Upper lobe of left lung (tissue), 6 donors: ENCODE results near the gene MTCL1. TPM values are rescaled to one million over a fixed set of nuclear protein-coding genes. Genes with fewer than 3 reads are reported as not detected.

ENCODE experiments used
- ATAC-seq, 2 donors: fragments of 200-7000 bp; cut with Tn5 transposase; one replicate each; pipeline ENCODE4 v1.9.1; 2022; ENCODE audit warnings: mild to moderate bottlenecking in 2 of 2, moderate library complexity in 2 of 2; ENCODE audit not compliant: low FRiP score in 2 of 2
- DNase-seq, 2 donors: peaks; one replicate each; pipeline ENCODE4 v3.0.0-alpha.2; 2019 to 2020
- H3K27ac ChIP-seq, 4 donors: fragments of 200-600 bp; sonication (generic); one replicate each; pipeline ENCODE4 v1.5.1; 2016 to 2019
- H3K27me3 ChIP-seq, 4 donors: fragments of 200-600 bp; sonication (generic); one replicate each; pipeline ENCODE4 v1.5.1; 2017 to 2019
- H3K36me3 ChIP-seq, 4 donors: fragments of 200-600 bp; sonication (generic); one replicate each; pipeline ENCODE4 v1.5.1; 2016 to 2019
- H3K4me1 ChIP-seq, 4 donors: fragments of 200-600 bp; sonication (generic); one replicate each; pipeline ENCODE4 v1.5.1; 2018 to 2019
- H3K4me3 ChIP-seq, 4 donors: fragments of 200-600 bp; sonication (generic); one replicate each; pipeline ENCODE4 v1.5.1; 2017 to 2019; ENCODE audit warnings: mild to moderate bottlenecking in 2 of 4, moderate library complexity in 1 of 4
- H3K9me3 ChIP-seq, 4 donors: fragments of 200-600 bp; sonication (generic); one replicate each; pipeline ENCODE4 v1.5.1; 2018 to 2019
- CTCF ChIP-seq, 6 experiments: fragments of 450-650 bp in 4 of 6; fragments of 200-600 bp in 2 of 6; sonication (generic) in 2 of 6; IDR thresholded peaks; one replicate each; pipeline ENCODE4 v1.5.1; 2016 to 2019; ENCODE audit warnings: antibody characterized with exemption in 6 of 6
- EP300 ChIP-seq, 4 donors: sonication (generic); formaldehyde crosslinking; IDR thresholded peaks; one replicate each; pipeline ENCODE4 v1.5.1; 2017; ENCODE audit warnings: antibody characterized with exemption in 4 of 4, control low read depth in 2 of 4
- POLR2A ChIP-seq, 4 donors: fragments of 450-650 bp; IDR thresholded peaks; one replicate each; pipeline ENCODE4 v1.5.1; 2016 to 2017; ENCODE audit warnings: antibody characterized with exemption in 4 of 4, mild to moderate bottlenecking in 2 of 4
- POLR2AphosphoS5 ChIP-seq, 2 donors: sonication (generic); formaldehyde crosslinking; IDR thresholded peaks; one replicate each; pipeline ENCODE4 v1.5.1; 2017; ENCODE audit warnings: antibody characterized with exemption in 2 of 2
- WGBS, 2 donors: methylation state at CpG; one replicate each; pipeline ENCODE4 v1.1.5; 2017 to 2018; 5-methylcytosine and 5-hydroxymethylcytosine counted together
- total RNA-seq, 6 donors: library from RNA; depleted of rRNA in 4 of 6; stranded (reverse); fragments of >200 nt in 4 of 6; gene quantifications; one replicate each; pipeline versions ENCODE4 v1.1.0 to v1.2.1, GENCODE V29; 2016 to 2021
- donor health status: DM: no; HTN: no; CAD: no; lungs with moderate emphysema.
- donor health status: DM: no; HTN: yes; CAD: no; lungs with severe emphysema.

MTCL1 gene
- total RNA-seq, 6 donors from 2014 or later, result 4.5 to 17.9 (median 8.1) TPM

- no peaks in the 10 kb centered on the region for H3K9me3 ChIP-seq
- no peaks in the 10 kb centered on the region for H3K27me3 ChIP-seq
- no peak overlapping the region for H3K4me3 ChIP-seq
- ATAC-seq (no peak), DNase-seq (no peak)
- TF ChIP-seq CTCF (IDR thresholded peaks at IDR 0.05) (no peak), POLR2A (IDR thresholded peaks at IDR 0.05) (no peak), EP300 (IDR thresholded peaks at IDR 0.05) (no peak), POLR2AphosphoS5 (IDR thresholded peaks at IDR 0.05) (no peak)
- WGBS, 2 donors, result 91 to 94% methylated on average over 4 of the region's 4 CpGs
- H3K4me1 ChIP-seq, result peaks cover 0 to 13% (median 9%) of the 10 kb centered on the region in 4 donors
- H3K27ac ChIP-seq, result no peak overlapping the region
- no peaks in the 10 kb centered on the region for H3K36me3 ChIP-seq
These were observed 21.8 kb downstream of the MTCL1 start for GRCh38 chr18:8726963-8727705.

GRCh38 chr18:8730080-8730827 lies 24.9 kb downstream of the MTCL1 start:
- peak; percentile 81 to 88 for ATAC-seq
- Histone ChIP-seq H3K27ac (peak overlapping the region in 2 of 4 donors; percentile 51 to 63), H3K4me1 (peaks cover 0 to 13% (median 9%) of the 10 kb centered on the region in 4 donors), H3K9me3 (no peaks in the 10 kb centered on the region), H3K4me3 (no peak overlapping the region), H3K27me3 (no peaks in the 10 kb centered on the region), H3K36me3 (no peaks in the 10 kb centered on the region)
- 25 to 41% methylated on average over 9 to 16 of the region's 16 CpGs for WGBS, 2 donors
- peak in 2 of 4 donors; percentile 63 to 72 for TF ChIP-seq EP300 (IDR thresholded peaks at IDR 0.05)
- no peak for TF ChIP-seq CTCF (IDR thresholded peaks at IDR 0.05)
- no peak for TF ChIP-seq POLR2A (IDR thresholded peaks at IDR 0.05)
- peak in 1 of 2 donors; percentile 46 for TF ChIP-seq POLR2AphosphoS5 (IDR thresholded peaks at IDR 0.05)
- DNase-seq, result peak in 1 of 2 donors; percentile 63

GRCh38 chr18:8732442-8733360 lies 27.3 kb downstream of the MTCL1 start:
- no peak overlapping the region for H3K27ac ChIP-seq
- no peak overlapping the region for H3K4me3 ChIP-seq
- DNase-seq (peak in 1 of 2 donors; percentile 52), ATAC-seq (no peak)
- TF ChIP-seq POLR2AphosphoS5 (IDR thresholded peaks at IDR 0.05) (no peak), POLR2A (IDR thresholded peaks at IDR 0.05) (no peak), CTCF (IDR thresholded peaks at IDR 0.05) (no peak), EP300 (IDR thresholded peaks at IDR 0.05) (no peak)
- no peaks in the 10 kb centered on the region for H3K9me3 ChIP-seq
- no peaks in the 10 kb centered on the region for H3K27me3 ChIP-seq
- H3K36me3 ChIP-seq, result no peaks in the 10 kb centered on the region
- WGBS, 2 donors, result 78 to 89% methylated on average over 21 to 22 of the region's 22 CpGs
- peaks cover 0 to 13% (median 9%) of the 10 kb centered on the region in 4 donors for H3K4me1 ChIP-seq

GRCh38 chr18:8734496-8734895 lies 29.1 kb downstream of the MTCL1 start:
- Histone ChIP-seq H3K36me3 (no peaks in the 10 kb centered on the region), H3K9me3 (no peaks in the 10 kb centered on the region), H3K27ac (no peak overlapping the region), H3K4me1 (peaks cover 0 to 13% (median 9%) of the 10 kb centered on the region in 4 donors), H3K27me3 (no peaks in the 10 kb centered on the region), H3K4me3 (no peak overlapping the region)
- TF ChIP-seq EP300 (IDR thresholded peaks at IDR 0.05) (no peak), POLR2A (IDR thresholded peaks at IDR 0.05) (no peak), POLR2AphosphoS5 (IDR thresholded peaks at IDR 0.05) (no peak), CTCF (IDR thresholded peaks at IDR 0.05) (no peak)
- DNase-seq (no peak), ATAC-seq (no peak)
- WGBS, 2 donors, result 82 to 87% methylated on average over 4 to 5 of the region's 5 CpGs
